AG04450 (cell line): Measurements from ENCODE around the gene QSOX1. TPM values are rescaled to one million over a fixed set of nuclear protein-coding genes. Genes with fewer than 3 reads are reported as not detected.

ENCODE experiments used
- CTCF ChIA-PET: fragments of 300-600, 350-600 bp; formaldehyde crosslinking; extraction: SDS; loops from one replicate; lab custom pipeline; 2022; ENCODE audit warnings: antibody characterized with exemption, inconsistent platforms; lab: Charles Lee
- POLR2A ChIA-PET: fragments of 350-600 bp; formaldehyde crosslinking; extraction: SDS; loops from one replicate; lab custom pipeline; 2021; ENCODE audit warnings: antibody characterized with exemption, inconsistent platforms; lab: Yijun Ruan, JAX
- DNase-seq: peaks from one replicate; pipeline ENCODE4 v3.0.0-alpha.2; 2011; ENCODE audit warnings: low read depth, low spot score
- H3K27ac ChIP-seq: one replicate; pipeline ENCODE4 v1.5.1; 2012; ENCODE audit warnings: low read depth, low read length, control low read depth
- H3K27me3 ChIP-seq: one replicate; pipeline ENCODE4 v1.6.0; 2012; ENCODE audit warnings: low read length; ENCODE audit not compliant: control insufficient read depth, insufficient read depth
- H3K4me3 ChIP-seq: 2 replicates; pipeline ENCODE4 v1.5.1; 2011; ENCODE audit warnings: mild to moderate bottlenecking, low read depth, low read length, control low read depth
- H3K9me3 ChIP-seq: 2 replicates; pipeline ENCODE4 v1.5.1; 2012; ENCODE audit warnings: low read length; ENCODE audit not compliant: control insufficient read depth, insufficient read depth
- CTCF ChIP-seq: IDR thresholded peaks from 2 replicates; pipeline ENCODE4 v1.5.1; 2011; ENCODE audit warnings: low read depth, low read length, control low read depth, inconsistent platforms
- polyA plus RNA-seq: library from polyadenylated mRNA; depleted of rRNA; stranded (reverse); fragments of >200 nt; gene quantifications from 2 replicates; pipeline ENCODE4 v1.2.3, GENCODE V29; 2011

Gene QSOX1
- polyA plus RNA-seq, 1 experiment: 1,269 TPM

GRCh38 chr1:180181048-180181447, 26.4 kb downstream of the QSOX1 start:
- CTCF ChIA-PET: interaction anchor here (0.8 to 4.7 kb wide), 10 partner anchors 12 to 371 kb away, joined by 3 to 42 read pairs (median 3); no protein-coding TSS in a partner anchor
- Histone ChIP-seq H3K27ac (no peak overlapping the region), H3K27me3 (no peaks in the 10 kb centered on the region), H3K4me3 (no peak overlapping the region), H3K9me3 (no peaks in the 10 kb centered on the region; the same call in 1 of the 2 replicates)
- POLR2A ChIA-PET: interaction anchor here (1.0 kb wide), 1 partner anchor 27 kb away, joined by 3 read pairs; the partner anchor contains the start of gene QSOX1
- no peak for DNase-seq
- TF ChIP-seq CTCF: peak; percentile 43

GRCh38 chr1:180181996-180182642, 27.4 kb downstream of the QSOX1 start:
- TF ChIP-seq CTCF: no peak
- CTCF ChIA-PET: interaction anchor here (1.4 kb wide), 1 partner anchor 16 kb away, joined by 5 read pairs; no protein-coding TSS in a partner anchor
- H3K4me3 ChIP-seq: no peak overlapping the region

GRCh38 chr1:180182643-180183311, 28.1 kb downstream of the QSOX1 start:
- no peaks in the 10 kb centered on the region; the same call in 1 of the 2 replicates for H3K9me3 ChIP-seq
- no peak for DNase-seq
- TF ChIP-seq CTCF: no peak
- H3K4me3 ChIP-seq: no peak overlapping the region
- H3K27ac ChIP-seq: no peak overlapping the region
- CTCF ChIA-PET: no interaction called here
- H3K27me3 ChIP-seq: no peaks in the 10 kb centered on the region
- POLR2A ChIA-PET: no interaction called here

More at GRCh38 chr1:180181996-180182642, 27.4 kb downstream of the QSOX1 start:
- Histone ChIP-seq H3K27me3 (no peaks in the 10 kb centered on the region), H3K9me3 (no peaks in the 10 kb centered on the region; the same call in 1 of the 2 replicates), H3K27ac (no peak overlapping the region)
- DNase-seq: no peak
- POLR2A ChIA-PET: no interaction called here

- Histone ChIP-seq H3K9me3 (no peaks in the 10 kb centered on the region; the same call in 1 of the 2 replicates), H3K27ac (no peak overlapping the region), H3K27me3 (no peaks in the 10 kb centered on the region), H3K4me3 (no peak overlapping the region)
- no peak for TF ChIP-seq CTCF
- CTCF ChIA-PET: no interaction called here
- POLR2A ChIA-PET: no interaction called here
- DNase-seq: no peak
These were observed 28.8 kb downstream of the QSOX1 start for GRCh38 chr1:180183426-180183825.

- CTCF ChIA-PET: interaction anchor here (1.0 kb wide), 1 partner anchor 316 kb away, joined by 3 read pairs; no protein-coding TSS in a partner anchor
- no peak for TF ChIP-seq CTCF
- Histone ChIP-seq H3K27me3 (no peaks in the 10 kb centered on the region), H3K27ac (no peak overlapping the region), H3K4me3 (no peak overlapping the region), H3K9me3 (no peaks in the 10 kb centered on the region; the same call in 1 of the 2 replicates)
- POLR2A ChIA-PET: no interaction called here
- DNase-seq: no peak
These were observed 29.4 kb downstream of the QSOX1 start for GRCh38 chr1:180184041-180184440.
